SIG-M5 (cell line): Measurements from ENCODE around the gene MCU.

Source experiments
- DNase-seq: peaks from one replicate; lab custom pipeline; 2025; lab: John Stamatoyannopoulos, UW

Gene MCU

DNA sequence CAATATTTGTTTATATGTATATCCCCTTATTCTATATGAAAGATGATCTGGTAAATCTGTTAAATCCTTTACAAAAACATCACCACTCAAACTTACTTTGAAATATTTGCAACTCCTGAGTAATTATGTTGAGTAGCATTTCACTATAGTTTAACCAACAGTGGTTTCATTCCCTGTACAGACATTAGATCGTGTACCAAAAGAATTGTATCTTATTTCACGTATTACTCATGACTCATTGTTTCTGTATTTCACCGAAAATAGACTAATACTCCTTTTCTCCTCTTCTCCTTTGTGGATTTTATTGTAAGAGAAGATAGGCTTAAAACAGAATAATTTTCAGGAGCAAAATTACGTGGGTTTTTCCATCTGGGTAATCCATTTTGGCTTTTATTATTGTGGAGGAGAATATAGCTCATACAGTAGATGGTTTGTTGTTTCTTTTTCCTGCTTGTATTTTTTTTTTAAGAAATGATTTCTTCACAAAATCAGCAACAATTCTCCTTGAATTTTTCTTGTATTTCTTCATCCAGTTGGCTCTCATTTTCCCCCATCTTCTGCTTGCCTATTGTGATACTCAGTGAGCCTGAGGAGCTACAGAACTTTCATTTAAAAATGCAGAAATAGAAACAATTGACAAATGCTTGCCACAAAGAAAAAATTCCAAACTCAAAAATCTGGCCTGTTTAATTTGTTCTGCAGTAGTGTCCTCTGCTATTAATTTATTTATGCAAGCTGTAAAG, 111.0 kb downstream of the MCU start:
- no peak for DNase-seq

- DNase-seq, result no peak
Measured at GRCh38 chr10:72808001-72808400, 116.1 kb downstream of the MCU start.

GRCh38 chr10:72809006-72809405, 117.1 kb downstream of the MCU start:
- DNase-seq, result no peak

DNA sequence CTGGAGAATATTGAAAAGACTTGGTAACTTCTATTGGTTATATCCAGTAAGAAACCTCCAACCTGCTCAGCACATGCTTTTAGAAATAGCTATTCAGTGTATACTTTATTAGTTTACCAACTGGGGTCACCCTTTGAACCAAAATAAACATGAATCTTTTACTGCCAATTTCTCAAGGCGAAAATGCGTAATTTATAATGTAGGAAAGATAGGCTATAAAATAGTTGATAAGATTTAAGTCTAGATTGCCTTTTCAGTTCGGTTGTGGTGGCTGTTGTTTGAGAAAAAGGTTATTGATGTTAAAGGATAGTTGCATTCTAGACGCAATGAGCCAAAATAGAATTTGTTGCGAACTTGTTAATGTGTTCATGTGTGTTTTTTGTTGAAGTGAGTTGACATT, 119.0 kb downstream of the MCU start:
- no peak for DNase-seq

GRCh38 chr10:72812415-72812752, 120.4 kb downstream of the MCU start:
- DNase-seq, result no peak

DNA sequence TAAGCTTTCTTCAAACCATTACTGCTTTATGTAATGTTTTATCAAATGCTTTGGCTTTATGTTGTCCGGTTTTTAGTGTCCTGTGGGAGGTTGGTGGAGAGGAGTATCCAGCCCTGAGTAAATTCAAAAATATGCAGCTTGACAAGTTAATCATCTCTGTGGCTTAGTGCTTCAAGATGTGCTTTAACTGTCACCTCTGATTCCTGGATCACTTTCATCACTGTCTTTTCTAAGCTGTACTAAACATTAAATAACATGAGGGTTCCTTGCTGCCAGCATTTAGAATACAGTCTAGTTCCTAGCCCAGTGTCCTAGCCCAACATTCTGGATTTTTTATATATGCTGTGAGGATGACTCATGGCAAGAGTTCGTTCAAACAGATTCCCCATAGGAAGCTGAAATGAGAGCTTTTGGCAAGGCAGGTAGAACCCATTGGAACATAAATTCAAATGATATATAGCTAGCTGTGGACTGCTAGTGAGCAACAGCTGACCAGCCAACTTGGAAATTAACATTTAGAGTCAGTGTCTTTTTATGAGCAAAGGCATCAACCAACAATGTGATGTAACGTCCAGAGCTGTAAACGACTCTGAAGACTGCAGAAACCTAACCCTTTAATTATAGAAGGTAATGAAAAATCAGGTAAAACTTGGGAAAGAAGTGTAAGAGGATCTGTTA, 120.9 kb downstream of the MCU start:
- no peak for DNase-seq

GRCh38 chr10:72814099-72814790, 122.3 kb downstream of the MCU start:
- DNase-seq, result no peak

DNA sequence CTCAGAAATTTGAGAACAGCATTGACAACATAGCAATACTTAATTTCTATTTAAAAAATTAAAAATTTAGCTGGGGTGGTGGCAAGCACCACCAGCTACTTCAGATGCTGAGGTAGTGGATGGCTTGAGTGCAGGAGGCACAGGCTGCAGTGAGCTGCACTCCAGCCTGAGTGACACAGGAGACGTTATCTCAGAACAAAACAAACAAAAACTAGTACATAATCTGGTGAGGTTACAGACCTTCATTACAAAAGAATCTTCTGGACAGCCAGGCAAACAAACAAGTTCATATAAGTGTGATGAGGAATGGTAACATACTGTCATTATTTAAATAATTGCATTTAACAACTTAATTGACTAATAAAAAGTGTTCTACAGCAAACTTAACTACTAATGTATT, 124.6 kb downstream of the MCU start:
- DNase-seq, result no peak

GRCh38 chr10:72818076-72818475, 126.1 kb downstream of the MCU start:
- no peak for DNase-seq

GRCh38 chr10:72819053-72819452, 127.1 kb downstream of the MCU start:
- no peak for DNase-seq

DNA sequence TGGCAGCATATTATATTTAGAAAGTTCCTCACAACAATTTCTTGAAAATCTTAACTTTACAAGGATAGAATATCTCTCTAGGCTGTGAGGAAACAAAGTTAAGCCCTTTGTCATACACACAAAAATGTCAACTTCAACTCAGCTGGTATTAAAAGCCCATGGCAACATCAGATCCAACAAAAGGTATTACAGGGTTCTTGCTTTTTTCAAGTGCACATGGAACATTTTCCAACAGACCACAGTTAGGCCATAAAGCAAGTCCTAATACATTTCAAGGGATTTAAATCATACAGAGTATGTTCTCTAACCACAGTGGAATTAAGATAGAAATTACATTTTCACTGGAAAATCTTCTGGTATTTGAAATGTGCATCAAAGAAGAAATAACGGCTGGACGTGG, 129.7 kb downstream of the MCU start:
- DNase-seq, result no peak

GRCh38 chr10:72822342-72822986, 130.5 kb downstream of the MCU start:
- no peak for DNase-seq

GRCh38 chr10:72825163-72825562, 133.2 kb downstream of the MCU start:
- no peak for DNase-seq

DNA sequence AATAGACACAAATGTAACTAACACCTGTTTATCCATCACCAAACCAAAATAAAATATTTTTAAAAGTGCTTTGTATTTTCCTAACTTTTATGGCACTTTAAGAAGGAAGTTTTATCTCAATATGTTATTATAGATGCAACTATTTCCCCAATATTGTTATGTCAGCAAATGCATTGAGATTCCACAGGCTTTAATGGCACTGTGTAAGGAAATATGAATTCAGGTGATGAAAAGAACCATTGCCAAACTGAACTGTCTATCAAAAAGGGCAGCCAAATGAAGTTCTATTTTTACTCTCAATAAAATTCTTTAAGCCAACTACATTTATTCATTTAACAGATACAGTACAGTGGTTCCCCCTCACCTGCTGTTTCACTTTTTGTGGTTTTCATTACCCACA, 134.4 kb downstream of the MCU start:
- DNase-seq, result no peak

DNA sequence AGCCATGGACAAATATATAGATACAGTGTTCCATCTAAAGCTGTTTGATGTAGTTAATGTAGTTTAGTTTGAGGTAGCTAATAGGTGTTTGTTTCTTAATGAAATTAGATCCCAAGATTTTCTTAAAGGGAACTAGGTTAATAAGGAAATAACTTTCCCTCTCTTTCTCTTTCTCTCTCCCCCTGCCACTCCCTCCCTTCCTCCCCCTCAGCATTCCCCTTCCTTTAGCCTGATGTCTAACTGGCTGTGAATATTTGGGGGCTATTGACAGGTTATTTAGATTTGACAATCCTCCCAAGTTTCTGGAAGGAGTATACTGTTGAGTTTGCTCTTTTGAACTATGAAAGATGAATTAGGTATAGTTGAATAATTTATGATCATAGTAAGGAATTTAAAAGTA, 136.4 kb downstream of the MCU start:
- DNase-seq, result no peak

GRCh38 chr10:72830625-72831024, 138.7 kb downstream of the MCU start:
- no peak for DNase-seq

DNA sequence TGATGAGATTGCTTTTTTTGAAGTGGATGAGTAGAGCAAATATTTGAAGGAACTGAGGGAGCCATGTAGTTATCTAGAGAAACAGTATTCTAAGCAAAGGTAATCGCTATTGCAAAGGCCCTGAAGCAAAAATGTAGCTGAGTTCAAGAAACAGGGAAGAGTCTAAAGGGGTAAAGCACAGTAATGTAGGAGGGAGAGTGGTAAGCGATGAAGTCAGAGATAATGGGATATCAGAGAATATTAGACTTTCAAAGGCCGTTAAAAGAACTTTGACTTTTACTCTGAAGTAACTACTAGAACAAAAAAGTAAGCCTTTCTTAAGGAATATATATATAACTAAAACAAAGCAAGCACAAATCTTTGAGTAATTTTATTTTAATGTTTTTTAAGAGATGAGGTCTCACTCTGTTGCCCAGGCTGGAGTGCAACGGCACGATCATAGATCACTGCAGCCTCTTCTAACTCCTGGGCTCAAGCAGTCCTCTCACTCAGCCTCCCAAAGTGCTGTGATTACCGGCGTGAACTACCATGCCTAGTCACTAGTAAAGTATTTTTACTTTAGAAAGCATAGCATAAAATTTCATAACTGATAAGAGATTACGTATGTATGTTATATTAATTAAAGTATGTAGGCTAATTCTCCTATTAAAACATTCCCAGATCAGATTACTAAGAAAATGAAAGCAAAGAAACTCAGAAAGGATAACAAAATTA, 139.9 kb downstream of the MCU start:
- DNase-seq, result no peak

- no peak for DNase-seq
Measured at GRCh38 chr10:72832701-72833100, 140.8 kb downstream of the MCU start.

DNA sequence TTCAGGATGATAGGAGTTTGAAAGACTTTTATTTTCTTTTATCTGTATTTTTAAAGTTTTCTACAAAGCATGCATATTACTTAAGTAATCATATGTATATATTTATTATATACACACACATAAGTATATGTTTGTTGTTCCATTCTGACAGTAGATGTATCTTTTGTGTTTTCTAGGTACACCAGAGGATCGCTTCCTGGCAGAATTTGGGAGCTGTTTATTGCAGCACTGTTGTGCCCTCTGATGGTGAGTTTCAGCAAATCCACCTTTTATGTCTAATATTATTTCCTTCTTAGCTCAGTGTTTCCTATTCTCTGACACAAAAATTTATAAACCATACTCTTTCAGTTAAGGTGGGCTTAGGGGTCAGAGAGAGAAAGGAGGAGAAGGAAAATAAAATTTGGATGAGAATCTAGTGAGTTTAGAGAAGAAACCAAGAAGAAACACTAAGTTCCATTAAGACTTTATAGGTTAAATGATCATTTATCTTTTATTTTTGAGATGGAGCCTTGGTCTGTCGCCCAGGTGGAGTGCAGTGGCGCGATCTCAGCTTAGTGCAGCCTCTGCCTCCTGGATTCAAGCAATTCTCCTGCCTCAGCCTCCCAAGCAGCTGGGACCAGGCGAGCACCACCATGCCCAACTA, 142.4 kb downstream of the MCU start:
- DNase-seq, result no peak

DNA sequence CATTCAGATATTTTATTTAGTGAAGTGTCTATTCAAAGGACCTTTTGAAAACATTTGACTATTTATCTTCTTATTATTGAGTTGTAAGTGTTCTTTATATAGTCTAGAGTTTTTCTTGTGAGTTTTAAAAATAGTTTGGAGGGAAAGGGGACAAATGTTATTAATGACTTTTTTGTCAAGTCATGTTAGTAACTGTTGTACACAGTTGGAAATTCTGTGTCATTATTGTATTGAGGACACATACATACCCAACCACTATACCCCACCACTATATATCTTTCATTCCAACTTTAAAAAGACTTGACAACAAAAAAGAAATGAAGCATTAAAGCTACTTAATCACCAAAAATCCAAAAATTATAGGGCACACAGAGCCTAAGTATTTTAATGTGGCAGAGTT, 148.4 kb downstream of the MCU start:
- no peak for DNase-seq

- DNase-seq, result no peak
Measured at GRCh38 chr10:72841487-72841886, 149.5 kb downstream of the MCU start.

GRCh38 chr10:72842164-72842563, 150.2 kb downstream of the MCU start:
- no peak for DNase-seq
